H1 (cell line): ENCODE data around the gene NXPH4. TPM values are rescaled to one million over a fixed set of nuclear protein-coding genes. Genes with fewer than 3 reads are reported as not detected.

Experiments used
- polyA plus RNA-seq, 7 experiments: library from polyadenylated mRNA; depleted of rRNA in 3 of 7; stranded (reverse) in 5 of 7; unstranded in 2 of 7; fragments of >200 nt in 5 of 7; fragments of 200-250 nt in 2 of 7; gene quantifications; 1 replicate in 5 of 7; 2 replicates in 1 of 7; 4 replicates in 1 of 7; pipeline versions ENCODE4 v1.2.1 to v1.2.3, GENCODE V29; 2011 to 2013; ENCODE audit warnings: missing spikeins in 2 of 7, mixed read lengths in 2 of 7
- total RNA-seq: library from RNA; stranded (reverse); fragmentation: NEBNext Ultra II Directional; extraction: Animal tissue kit (Norgen Biotek cat#: 25700); gene quantifications from 2 replicates; pipeline ENCODE4 v1.2.1, GENCODE V29; 2021
- TF ChIP-seq, protein P1 (sequence below): fragments of 300-600 bp; sonication (generic); IDR thresholded peaks from 2 replicates; pipeline ENCODE4 v1.7.1; 2012; ENCODE audit warnings: low read length, moderate library complexity, mild to moderate bottlenecking, inconsistent platforms; ENCODE audit not compliant: insufficient replicate concordance

NXPH4 gene
- total and polyA plus RNA-seq, 2 of the 8 experiments (the other 6 are each of a cell fraction or from before 2014, with no cell fraction given): 0.92 to 1.7 TPM

DNA sequence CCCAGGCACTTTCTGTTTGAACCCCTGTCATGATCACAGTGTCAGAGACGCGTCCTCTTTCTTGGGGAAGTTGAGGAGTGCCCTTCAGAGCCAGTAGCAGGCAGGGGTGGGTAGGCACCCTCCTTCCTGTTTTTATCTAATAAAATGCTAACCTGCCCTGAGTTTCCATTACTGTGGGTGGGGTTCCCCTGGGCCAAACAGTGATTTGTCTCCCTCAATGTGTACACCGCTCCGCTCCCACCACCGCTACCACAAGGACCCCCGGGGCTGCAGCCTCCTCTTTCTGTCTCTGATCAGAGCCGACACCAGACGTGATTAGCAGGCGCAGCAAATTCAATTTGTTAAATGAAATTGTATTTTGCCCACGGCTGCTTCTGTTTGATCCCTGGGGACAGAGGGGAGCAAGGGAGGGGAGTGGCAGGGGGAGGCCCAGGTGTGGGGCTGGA is 18.0 kb downstream of the NXPH4 start (continued):
- TF ChIP-seq, protein P1, sequence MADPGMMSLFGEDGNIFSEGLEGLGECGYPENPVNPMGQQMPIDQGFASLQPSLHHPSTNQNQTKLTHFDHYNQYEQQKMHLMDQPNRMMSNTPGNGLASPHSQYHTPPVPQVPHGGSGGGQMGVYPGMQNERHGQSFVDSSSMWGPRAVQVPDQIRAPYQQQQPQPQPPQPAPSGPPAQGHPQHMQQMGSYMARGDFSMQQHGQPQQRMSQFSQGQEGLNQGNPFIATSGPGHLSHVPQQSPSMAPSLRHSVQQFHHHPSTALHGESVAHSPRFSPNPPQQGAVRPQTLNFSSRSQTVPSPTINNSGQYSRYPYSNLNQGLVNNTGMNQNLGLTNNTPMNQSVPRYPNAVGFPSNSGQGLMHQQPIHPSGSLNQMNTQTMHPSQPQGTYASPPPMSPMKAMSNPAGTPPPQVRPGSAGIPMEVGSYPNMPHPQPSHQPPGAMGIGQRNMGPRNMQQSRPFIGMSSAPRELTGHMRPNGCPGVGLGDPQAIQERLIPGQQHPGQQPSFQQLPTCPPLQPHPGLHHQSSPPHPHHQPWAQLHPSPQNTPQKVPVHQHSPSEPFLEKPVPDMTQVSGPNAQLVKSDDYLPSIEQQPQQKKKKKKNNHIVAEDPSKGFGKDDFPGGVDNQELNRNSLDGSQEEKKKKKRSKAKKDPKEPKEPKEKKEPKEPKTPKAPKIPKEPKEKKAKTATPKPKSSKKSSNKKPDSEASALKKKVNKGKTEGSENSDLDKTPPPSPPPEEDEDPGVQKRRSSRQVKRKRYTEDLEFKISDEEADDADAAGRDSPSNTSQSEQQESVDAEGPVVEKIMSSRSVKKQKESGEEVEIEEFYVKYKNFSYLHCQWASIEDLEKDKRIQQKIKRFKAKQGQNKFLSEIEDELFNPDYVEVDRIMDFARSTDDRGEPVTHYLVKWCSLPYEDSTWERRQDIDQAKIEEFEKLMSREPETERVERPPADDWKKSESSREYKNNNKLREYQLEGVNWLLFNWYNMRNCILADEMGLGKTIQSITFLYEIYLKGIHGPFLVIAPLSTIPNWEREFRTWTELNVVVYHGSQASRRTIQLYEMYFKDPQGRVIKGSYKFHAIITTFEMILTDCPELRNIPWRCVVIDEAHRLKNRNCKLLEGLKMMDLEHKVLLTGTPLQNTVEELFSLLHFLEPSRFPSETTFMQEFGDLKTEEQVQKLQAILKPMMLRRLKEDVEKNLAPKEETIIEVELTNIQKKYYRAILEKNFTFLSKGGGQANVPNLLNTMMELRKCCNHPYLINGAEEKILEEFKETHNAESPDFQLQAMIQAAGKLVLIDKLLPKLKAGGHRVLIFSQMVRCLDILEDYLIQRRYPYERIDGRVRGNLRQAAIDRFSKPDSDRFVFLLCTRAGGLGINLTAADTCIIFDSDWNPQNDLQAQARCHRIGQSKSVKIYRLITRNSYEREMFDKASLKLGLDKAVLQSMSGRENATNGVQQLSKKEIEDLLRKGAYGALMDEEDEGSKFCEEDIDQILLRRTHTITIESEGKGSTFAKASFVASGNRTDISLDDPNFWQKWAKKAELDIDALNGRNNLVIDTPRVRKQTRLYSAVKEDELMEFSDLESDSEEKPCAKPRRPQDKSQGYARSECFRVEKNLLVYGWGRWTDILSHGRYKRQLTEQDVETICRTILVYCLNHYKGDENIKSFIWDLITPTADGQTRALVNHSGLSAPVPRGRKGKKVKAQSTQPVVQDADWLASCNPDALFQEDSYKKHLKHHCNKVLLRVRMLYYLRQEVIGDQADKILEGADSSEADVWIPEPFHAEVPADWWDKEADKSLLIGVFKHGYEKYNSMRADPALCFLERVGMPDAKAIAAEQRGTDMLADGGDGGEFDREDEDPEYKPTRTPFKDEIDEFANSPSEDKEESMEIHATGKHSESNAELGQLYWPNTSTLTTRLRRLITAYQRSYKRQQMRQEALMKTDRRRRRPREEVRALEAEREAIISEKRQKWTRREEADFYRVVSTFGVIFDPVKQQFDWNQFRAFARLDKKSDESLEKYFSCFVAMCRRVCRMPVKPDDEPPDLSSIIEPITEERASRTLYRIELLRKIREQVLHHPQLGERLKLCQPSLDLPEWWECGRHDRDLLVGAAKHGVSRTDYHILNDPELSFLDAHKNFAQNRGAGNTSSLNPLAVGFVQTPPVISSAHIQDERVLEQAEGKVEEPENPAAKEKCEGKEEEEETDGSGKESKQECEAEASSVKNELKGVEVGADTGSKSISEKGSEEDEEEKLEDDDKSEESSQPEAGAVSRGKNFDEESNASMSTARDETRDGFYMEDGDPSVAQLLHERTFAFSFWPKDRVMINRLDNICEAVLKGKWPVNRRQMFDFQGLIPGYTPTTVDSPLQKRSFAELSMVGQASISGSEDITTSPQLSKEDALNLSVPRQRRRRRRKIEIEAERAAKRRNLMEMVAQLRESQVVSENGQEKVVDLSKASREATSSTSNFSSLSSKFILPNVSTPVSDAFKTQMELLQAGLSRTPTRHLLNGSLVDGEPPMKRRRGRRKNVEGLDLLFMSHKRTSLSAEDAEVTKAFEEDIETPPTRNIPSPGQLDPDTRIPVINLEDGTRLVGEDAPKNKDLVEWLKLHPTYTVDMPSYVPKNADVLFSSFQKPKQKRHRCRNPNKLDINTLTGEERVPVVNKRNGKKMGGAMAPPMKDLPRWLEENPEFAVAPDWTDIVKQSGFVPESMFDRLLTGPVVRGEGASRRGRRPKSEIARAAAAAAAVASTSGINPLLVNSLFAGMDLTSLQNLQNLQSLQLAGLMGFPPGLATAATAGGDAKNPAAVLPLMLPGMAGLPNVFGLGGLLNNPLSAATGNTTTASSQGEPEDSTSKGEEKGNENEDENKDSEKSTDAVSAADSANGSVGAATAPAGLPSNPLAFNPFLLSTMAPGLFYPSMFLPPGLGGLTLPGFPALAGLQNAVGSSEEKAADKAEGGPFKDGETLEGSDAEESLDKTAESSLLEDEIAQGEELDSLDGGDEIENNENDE: no peak
- TF ChIP-seq, all 59 proteins: peak for 0
